AG04450 (cell line): Measurements from ENCODE around the gene BYSL. TPM values are rescaled to one million over a fixed set of nuclear protein-coding genes. Genes with fewer than 3 reads are reported as not detected.

Experiments
- polyA plus RNA-seq: library from polyadenylated mRNA; depleted of rRNA; stranded (reverse); fragments of >200 nt; gene quantifications from 2 replicates; pipeline ENCODE4 v1.2.3, GENCODE V29; 2011; rRNA removed
- small RNA-seq: library from RNA; depleted of rRNA; stranded (forward); fragments of <200 nt; gene quantifications from one replicate; pipeline ENCODE3, GENCODE V24; 2012; ENCODE audit warnings: low read depth; ENCODE audit not compliant: insufficient read length

Gene BYSL
- polyA plus RNA-seq, 1 experiment, result 18.1 TPM

Small RNAs within 50 kb of the gene (small RNA-seq; reads per million reads assigned to genes)
- not detected for gene RF00019

Other genes with a start within 250 kb of the BYSL start
- 3.9 and 4.3 TPM in 2 replicates for gene TFEB, start 185.9 kb upstream of the BYSL start, polyA plus RNA-seq
- gene PGC, start 174.1 kb upstream of the BYSL start, polyA plus RNA-seq, result not detected in 2 replicates
- 2.2 and 2.6 TPM in 2 replicates for gene FRS3, start 141.6 kb upstream of the BYSL start, polyA plus RNA-seq
- 0.12 TPM in 1 of 2 replicates, not detected in the other for gene PRICKLE4, start 140.7 kb upstream of the BYSL start, polyA plus RNA-seq
- gene TOMM6, start 133.8 kb upstream of the BYSL start, polyA plus RNA-seq, result 165 and 192 TPM in 2 replicates
- 2.9 and 3.0 TPM in 2 replicates for gene USP49, start 26.1 kb upstream of the BYSL start, polyA plus RNA-seq
- gene MED20, start 360 bp upstream of the BYSL start, polyA plus RNA-seq, result 45.0 and 48.6 TPM in 2 replicates
- 25.8 and 30.9 TPM in 2 replicates for gene CCND3, start 20.3 kb downstream of the BYSL start, polyA plus RNA-seq
- gene TAF8, start 129.0 kb downstream of the BYSL start, polyA plus RNA-seq, result 14.6 and 15.0 TPM in 2 replicates
- gene C6orf132, start 221.1 kb downstream of the BYSL start, polyA plus RNA-seq, result 0.68 and 1.1 TPM in 2 replicates